ENCODE results near the gene SLC17A5. TPM values are rescaled to one million over a fixed set of nuclear protein-coding genes. Genes with fewer than 3 reads are reported as not detected.
"Not testable (repeated sequence)": the region's sequence is repeated elsewhere in the genome, so short reads cannot be mapped to it uniquely, and the experiment has no call there.

SLC17A5 gene
- polyA plus RNA-seq, 1 donor: 14.5 TPM

DNA sequence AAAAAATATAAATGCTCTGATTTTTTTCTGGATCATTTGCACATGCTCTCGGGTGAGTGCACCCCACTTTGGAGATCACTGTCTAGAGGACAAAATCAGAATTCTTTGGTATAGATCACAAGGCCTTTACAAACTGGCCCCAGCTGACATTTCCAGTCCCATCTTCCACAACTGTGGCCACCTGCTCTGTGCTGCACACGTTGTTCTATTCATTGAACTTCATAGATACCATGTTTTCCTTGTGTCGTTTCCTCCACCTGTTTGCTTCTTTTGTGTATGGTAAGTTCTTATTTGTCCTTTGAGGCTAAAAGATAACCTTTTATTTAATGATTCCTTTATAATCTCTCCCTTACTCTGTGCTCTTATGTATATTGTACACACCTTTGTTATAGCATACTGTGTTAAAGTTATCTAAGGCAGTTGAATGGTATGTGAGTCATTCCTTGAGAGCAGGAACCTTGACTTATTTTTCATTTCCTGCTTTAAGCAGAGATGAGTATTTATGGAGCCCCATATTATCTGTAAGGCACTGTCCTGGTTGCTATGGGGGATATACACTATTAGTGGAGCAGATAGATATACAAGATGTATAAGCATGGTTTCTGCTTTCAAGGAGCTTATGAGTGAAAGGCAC lies 12.0 kb upstream of the SLC17A5 start:
- no peak for DNase-seq (ENCODE audit: low read depth)

GRCh38 chr6:73664701-73665100 lies 10.9 kb upstream of the SLC17A5 start:
- DNase-seq (ENCODE audit: low read depth): no peak

DNA sequence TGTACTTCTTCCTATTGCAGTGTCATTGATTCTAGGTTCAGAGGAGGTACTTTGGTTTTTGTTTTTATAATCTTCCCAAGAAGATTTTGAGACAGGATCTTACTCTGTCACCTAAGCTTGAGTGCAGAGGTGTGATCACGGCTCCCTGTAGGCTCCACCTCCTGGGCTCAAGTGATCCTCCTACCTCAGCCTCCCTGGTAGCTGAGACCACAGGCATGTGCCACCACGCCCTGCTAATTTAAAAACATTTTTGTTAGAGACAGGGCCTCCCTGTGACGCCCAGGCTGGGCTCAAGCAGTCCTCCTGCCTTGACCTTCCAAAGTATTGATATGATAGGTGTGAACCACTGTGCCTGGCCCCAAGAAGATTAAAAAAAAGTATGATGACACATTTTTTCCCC lies 3.4 kb upstream of the SLC17A5 start:
- DNase-seq (ENCODE audit: low read depth): no peak

- DNase-seq (ENCODE audit: low read depth): no peak
Measured at GRCh38 chr6:73656531-73657145, 2.8 kb upstream of the SLC17A5 start.

DNA sequence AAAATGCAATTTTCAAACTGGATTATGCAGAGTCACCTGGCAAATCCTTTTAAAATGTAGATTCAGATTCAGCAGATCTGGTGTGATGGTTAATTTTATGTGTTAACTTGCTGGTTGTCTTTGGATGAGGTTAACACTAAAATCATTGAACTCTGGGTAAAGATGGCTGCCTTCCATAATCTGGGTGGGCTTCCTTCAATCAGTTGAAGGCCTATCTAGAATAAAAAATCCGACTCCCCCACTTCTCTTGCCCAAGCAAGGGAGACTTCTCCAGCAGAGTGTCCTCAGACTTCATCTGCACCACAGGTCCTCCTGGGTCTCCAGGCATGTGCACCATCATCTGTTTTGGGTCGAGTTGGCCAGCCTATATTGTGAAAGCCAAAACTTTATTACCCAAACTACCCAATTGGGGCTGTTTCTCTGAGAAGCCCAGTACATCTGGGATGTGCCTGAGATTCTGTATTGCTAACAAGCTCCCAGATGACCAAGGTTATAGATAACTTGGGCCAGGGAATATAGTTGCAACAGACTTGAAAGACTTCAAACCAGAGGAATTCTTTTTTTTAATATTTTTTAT lies 1.6 kb upstream of the SLC17A5 start:
- DNase-seq (ENCODE audit: low read depth): no peak

DNA sequence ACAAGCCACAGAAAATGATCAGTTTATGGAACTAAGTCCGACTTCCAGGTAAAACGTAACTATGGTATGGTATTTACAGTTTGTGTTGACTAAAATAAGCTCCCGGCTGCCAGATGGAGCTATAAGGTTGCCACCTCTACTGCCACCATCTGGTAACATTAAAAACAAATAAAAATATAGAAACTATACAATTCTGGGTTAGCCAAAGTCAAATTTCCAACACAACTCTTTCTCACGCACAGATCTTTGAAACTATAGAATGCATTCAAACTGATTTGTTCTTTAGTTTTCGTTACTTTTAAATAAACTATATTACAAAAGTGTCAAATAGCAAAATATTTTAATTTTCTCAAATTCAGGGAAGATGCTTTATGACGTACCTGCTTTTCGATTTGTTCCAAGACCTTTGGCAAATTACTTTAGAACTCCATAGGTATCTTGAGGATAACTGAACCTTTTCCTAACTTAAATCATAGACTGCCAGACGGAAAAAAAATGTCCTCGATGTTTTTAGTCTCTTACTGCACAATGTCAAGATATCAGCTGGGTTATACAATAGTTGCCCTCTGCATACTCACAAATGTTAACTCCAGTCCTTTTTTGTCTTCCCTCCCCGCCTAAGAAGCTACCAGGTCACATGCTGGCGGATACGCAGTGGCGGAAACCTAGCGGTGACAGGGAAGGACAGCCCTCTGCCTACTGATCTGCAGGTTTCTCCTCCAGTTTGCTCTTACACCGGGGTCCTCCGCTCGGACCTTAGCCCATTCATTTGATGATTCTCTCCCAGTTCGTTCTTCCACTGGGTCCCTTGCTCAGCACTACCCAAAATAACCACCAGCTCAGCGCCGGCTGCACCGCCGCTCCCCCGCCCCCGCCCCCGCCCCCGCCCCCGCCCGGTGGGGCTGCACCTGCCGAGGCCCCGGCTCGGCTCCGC lies 888 bp downstream of the SLC17A5 start:
- no peak for DNase-seq (ENCODE audit: low read depth)

DNA sequence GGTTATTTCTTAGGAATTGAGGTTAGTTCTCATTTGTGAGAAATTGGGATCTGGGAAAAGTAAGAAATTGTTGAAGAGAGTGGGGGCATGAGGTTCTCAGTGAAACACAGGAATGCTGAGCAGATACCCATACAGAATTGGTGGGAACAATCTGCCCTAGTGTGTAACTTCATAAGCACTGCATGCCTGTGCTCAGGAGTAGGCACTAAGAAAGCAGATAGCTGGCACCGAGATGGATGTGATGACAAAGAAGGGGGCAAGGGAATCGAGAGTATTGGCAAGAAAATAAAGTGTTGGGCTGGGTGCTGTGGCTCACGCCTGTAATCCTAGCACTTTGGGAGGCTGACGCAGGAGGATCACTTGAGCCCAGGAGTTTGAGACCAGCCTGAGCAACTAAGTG lies 4.0 kb downstream of the SLC17A5 start:
- DNase-seq (ENCODE audit: low read depth): no peak

DNA sequence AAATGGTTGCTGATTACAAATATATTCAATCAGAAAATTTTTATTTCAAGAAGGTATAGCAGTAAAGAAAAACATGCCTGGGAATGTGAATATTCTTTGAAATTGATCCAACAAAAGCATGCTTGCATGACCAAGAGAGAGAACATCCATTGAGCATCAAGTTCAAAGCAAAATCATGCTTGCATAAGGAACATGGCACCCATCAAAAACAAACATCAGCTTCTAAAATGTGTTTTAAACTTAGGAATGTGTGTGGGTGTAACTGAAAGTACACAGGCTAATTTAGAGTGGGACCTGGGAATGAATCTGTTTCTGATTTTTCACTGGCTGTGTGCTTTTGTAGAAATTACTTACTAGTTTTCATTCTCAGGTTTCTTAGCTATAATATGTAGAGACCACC lies 5.6 kb downstream of the SLC17A5 start:
- no peak for DNase-seq (ENCODE audit: low read depth)

DNA sequence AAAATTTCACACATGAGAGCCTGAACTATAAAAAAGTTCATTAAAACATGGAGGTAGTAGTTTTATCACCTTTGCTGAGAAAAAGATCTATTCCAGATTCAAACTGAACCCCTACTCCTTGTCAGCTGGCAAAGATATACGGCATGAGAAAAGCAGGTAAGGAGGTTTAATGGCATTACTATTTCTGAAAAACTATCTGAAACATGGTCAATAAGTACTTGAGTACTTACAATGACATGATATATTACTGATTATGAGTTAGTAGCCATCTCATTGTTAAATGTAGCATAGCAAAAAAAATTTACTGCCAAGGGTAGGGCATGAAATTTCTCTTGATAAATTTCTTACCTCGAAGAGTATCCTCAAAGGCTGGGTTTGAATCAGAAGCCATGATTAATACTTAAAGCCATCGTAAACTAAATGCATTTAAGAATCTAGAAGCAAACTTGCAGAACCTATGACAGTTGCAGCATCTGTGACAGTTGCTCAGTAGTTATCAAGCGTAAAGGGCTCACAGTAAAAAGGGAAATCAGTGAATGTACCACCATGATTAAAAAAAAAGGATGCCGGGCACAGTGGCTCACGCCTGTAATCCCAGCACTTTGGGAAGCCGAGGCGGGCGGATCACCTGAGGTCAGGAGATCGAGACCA lies 8.7 kb downstream of the SLC17A5 start:
- no peak for DNase-seq (ENCODE audit: low read depth)

DNA sequence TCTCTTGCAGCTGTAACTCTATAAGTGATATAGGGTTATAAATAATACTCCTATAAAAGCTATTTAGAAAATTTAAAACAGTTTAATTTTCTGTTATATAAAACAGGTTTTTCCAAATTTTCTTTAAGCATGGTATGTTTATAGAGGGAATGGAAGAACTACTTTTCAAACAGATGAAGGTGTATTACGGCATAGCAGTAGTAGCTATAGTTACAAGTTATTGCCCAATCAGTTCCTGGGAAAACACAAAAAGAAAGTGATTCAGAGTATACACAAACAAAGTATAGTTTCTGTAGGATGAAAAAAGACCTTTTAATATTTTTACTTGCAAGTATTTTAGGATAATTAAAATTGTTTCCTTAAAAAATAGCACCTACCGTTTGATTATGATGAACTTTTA lies 9.8 kb downstream of the SLC17A5 start:
- no peak for DNase-seq (ENCODE audit: low read depth)

- no peak for DNase-seq (ENCODE audit: low read depth)
Measured at GRCh38 chr6:73642530-73642929, 11.3 kb downstream of the SLC17A5 start.

DNA sequence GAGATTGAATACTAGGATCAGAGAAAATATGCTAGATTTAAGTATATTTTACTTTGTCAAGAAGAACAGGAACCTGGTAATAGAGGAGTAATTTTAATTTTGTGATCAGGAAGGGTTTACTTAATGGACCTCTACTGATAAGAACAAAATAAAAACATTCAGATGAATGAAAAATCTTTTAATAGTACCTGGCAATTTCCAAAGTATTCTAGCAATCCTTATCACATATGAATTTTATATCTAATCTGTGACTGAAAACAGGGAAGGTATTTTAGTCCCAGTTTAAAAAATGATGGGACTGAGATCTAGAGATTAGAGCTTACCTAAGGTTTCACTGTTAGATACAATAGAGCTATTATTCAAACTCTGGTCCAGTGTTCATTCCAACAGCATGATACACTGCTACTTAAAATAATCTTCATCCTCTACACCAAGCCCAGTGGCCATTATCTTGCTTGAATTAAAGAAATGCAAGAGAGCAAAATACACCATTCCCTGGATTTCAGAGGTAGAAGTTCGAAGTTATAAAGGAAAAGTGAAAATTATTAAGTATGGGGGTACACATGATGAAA lies 13.5 kb downstream of the SLC17A5 start:
- DNase-seq (ENCODE audit: low read depth): no peak

GRCh38 chr6:73639040-73639439 lies 14.8 kb downstream of the SLC17A5 start:
- no peak for DNase-seq (ENCODE audit: low read depth)

DNA sequence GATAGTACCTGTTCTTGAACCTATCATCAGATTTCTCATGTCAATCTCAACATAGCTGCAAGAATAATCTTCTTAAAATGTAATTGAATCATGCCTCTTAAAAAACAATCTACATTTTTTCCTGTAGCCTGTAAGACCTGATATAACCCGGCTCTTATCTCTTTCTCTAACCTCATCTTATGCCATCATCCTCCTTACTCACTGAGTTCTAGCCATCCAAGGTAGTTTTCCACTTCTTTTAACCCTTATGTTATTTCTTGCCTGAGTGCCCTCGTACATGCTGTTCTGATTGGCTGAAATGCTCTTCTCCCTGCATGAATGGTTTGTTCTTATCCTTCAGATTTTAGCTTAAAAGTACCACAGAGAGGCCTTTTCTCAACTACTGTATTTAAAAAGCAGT lies 16.4 kb downstream of the SLC17A5 start:
- DNase-seq (ENCODE audit: low read depth): no peak

DNA sequence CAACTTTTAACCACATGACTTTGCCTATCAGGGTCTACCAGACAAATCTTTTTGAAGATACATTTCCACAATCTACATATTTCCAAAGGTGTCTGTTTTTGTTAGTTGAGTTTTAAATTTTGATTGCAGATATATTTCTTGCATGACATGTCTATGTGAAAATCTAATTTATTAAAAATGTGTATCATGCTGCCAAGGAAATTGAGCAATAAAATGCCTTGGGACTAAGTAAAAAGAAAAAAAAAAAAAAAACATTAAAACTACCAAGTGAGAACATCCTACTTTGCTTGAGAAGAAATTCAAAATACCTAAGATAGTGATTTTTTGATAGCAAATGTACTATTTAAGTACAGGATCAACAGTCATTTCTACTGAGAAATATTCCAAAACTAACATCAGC lies 17.7 kb downstream of the SLC17A5 start:
- DNase-seq (ENCODE audit: low read depth): no peak

GRCh38 chr6:73632346-73632745 lies 21.4 kb downstream of the SLC17A5 start:
- no peak for DNase-seq (ENCODE audit: low read depth)

DNA sequence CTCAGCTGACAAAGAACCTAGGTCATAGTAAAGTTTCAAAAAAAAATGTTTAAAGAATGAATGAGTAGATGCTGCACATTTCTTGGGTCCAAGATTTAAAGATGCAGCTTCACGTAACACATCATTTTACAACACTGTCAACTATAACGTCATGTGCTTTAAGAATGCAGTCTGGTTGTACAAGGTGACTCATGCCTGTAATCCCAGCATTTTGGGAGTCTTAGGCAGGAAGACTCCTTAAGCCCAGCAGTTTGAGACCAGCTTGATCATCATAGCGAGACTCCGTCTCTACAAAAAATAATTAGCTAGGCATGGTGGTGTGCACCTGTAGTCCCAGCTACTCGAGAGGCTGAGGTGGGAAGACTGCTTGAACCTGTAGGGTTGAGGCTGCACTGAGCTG lies 21.9 kb downstream of the SLC17A5 start:
- no peak for DNase-seq (ENCODE audit: low read depth)

DNA sequence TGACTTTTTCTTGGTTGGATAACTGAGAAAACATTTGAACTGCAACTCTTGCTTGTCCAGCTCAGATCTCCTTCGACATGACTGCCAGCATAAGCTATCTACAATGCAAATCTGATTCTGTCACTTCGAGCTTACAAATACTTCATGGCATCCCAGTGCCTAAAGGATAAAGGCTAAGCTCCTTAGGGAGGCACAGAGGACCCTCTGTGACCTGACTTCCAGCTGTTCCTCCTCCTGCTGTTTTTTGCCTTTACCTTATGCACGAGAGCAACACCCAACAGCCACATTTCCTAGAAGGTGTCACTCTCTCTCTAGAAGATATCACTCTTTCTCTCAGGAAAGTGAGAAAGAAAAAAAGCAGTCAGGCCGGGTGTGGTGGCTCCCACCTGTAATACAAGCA lies 23.4 kb downstream of the SLC17A5 start:
- no peak for DNase-seq (ENCODE audit: low read depth)

DNA sequence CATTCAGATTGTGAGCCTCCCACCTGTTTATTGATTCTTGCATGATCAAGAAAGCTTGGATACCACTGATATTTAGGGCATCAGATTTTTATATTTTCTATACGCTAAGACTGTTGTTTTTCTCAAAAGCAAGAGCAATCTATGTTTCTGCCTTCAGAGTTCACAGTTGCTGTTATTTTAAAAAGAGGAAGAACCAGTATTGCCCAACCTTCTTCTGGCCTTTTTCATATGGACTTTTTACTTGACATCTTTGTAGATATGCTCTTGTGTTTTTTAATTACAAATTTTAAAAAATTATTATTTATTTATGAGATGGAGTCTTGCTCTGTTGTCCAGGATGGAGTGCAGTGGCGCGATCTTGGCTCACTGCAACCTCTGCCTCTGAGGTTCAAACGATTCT lies 28.9 kb downstream of the SLC17A5 start:
- no peak for DNase-seq (ENCODE audit: low read depth)

- DNase-seq (ENCODE audit: low read depth): not testable (repeated sequence)
Measured at GRCh38 chr6:73623480-73623879, 30.3 kb downstream of the SLC17A5 start.

- DNase-seq (ENCODE audit: low read depth): not testable (repeated sequence)
Measured at GRCh38 chr6:73618082-73618481, 35.7 kb downstream of the SLC17A5 start.

- no peak for DNase-seq (ENCODE audit: low read depth)
Measured at GRCh38 chr6:73614802-73615201, 39.0 kb downstream of the SLC17A5 start.

All from forelimb muscle (tissue), 1 donor.